LNCAP (cell line): ENCODE measurements around the gene FOXE1.

Source experiments
- TF ChIP-seq, protein P1 (sequence below): fragments of 450-650 bp; IDR thresholded peaks from 2 replicates; pipeline ENCODE4 v1.5.1; 2017; ENCODE audit warnings: mild to moderate bottlenecking

The FOXE1 gene

GRCh38 chr9:97853056-97853843, at the start of gene FOXE1:
Gene FOXE1, plus strand, starts transcription at chr9:97853226. Its CDS starts 689 bp downstream, at chr9:97853915.
- TF ChIP-seq, protein P1, sequence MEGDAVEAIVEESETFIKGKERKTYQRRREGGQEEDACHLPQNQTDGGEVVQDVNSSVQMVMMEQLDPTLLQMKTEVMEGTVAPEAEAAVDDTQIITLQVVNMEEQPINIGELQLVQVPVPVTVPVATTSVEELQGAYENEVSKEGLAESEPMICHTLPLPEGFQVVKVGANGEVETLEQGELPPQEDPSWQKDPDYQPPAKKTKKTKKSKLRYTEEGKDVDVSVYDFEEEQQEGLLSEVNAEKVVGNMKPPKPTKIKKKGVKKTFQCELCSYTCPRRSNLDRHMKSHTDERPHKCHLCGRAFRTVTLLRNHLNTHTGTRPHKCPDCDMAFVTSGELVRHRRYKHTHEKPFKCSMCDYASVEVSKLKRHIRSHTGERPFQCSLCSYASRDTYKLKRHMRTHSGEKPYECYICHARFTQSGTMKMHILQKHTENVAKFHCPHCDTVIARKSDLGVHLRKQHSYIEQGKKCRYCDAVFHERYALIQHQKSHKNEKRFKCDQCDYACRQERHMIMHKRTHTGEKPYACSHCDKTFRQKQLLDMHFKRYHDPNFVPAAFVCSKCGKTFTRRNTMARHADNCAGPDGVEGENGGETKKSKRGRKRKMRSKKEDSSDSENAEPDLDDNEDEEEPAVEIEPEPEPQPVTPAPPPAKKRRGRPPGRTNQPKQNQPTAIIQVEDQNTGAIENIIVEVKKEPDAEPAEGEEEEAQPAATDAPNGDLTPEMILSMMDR = no peak

DNA sequence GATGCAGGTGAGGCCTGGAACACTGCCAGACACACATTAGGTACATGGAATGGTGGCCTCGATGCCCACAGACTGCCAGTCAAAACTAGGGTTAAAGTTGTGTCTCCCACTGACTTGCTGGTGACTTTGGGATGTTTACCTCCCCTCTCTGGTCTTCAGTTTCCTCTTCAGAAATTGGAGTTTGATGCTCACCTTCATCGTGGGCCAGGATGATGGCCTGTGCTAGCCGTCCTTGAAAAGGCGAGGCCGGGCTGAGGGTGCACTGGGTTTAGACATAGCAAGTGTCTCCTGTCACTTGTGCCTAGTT, 49.0 kb upstream of the FOXE1 start:
- TF ChIP-seq, protein P1 = no peak

GRCh38 chr9:97806721-97807120, 46.3 kb upstream of the FOXE1 start:
- TF ChIP-seq, protein P1 = no peak

- TF ChIP-seq, protein P1 = no peak
Observed at GRCh38 chr9:97807681-97808080, 45.3 kb upstream of the FOXE1 start.

GRCh38 chr9:97808415-97808814, 44.6 kb upstream of the FOXE1 start:
- TF ChIP-seq, protein P1 = no peak

GRCh38 chr9:97808972-97809371, 44.1 kb upstream of the FOXE1 start:
- TF ChIP-seq, protein P1 = no peak

DNA sequence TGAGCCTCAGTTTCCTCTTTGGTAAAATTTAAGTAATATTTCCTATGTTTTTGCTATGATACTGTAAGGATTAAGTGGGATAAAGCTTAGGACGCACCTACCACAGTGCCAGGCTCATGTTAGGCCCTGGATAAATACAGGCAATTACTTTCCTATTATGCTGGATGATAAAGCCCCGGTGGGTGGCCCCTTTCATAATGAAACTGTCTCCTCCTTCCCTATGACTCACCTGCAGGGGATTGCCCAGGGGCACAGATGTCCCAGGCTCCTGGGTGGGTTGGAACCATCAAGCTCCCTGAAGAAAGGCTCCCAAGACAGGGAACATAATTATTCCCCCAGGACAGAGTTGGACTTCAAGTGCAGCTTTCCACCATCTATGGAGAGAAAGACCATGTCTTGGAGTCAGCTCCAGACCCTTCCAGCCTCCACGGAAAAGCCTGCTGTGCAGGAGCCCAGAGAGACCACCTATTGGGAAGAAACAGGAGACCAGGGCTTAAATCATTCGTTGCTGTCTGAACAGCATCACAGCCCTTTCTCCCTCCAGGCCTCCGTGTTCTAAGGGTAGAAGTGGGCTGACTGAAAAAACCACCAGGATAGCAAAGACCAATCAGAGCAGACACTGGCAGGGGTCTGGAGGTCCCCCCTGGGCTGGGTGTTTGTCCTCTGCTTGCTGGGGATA, 43.2 kb upstream of the FOXE1 start:
- TF ChIP-seq, protein P1 = no peak
